GM19193 (cell line): ENCODE results near the gene NFKBIE.

Source experiments
- POLR2A ChIP-seq: IDR thresholded peaks from 4 replicates; pipeline ENCODE4 v1.6.1; 2011; ENCODE audit not compliant: insufficient read depth, insufficient read length; ENCODE audit errors: extremely low read depth

Gene NFKBIE

GRCh38 chr6:44301782-44302564 is 36.6 kb upstream of the NFKBIE start:
- no peak for TF ChIP-seq POLR2A

- TF ChIP-seq POLR2A, result no peak
Observed at GRCh38 chr6:44301106-44301505, 35.8 kb upstream of the NFKBIE start.

DNA sequence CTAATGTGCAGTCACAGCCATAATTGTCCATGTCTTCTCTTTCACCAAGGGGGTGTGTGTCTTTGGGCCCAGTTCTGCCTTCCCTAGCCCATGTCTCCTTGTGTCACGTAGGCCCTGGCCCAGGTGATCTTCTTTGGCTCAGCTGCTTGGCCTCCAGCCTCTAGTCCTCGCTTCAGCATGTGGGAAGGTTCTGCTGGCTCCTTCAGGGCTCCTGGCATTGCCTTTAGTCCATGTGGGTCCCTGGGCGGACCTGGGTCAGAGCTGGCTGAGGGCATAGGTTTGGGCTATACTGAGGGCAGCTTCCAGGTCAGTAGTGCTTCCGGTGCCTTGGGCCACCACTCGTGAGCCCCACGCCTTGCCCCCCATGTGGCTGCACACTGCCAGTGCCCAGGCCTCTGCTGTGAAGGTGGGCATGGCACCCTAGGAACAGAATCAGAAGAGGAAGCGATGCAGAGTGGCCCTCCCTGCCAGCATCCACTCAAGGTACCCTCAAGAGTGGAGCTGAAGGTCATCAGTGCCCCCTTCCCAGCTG is 35.0 kb upstream of the NFKBIE start:
- TF ChIP-seq POLR2A, result no peak

DNA sequence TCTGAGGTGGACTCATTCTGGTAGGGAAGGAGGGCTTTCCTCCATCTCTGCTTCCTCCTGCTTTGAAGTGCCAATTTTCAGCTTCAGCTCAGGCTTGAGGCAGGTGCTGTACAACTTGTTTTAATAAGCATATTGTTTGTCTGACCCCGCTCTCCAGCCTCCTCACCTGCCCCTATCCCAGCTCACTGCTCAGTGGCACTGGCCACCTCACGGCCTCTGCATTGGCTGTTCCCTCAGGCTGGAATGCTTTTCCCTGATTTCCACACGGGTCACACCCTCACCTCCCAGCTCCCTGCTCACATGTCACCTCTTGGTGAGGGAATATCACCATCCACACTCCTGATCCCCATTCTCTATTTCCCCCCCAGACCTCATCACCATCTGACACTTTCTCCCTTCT is 33.5 kb upstream of the NFKBIE start:
- no peak for TF ChIP-seq POLR2A

GRCh38 chr6:44298055-44298803 is 32.9 kb upstream of the NFKBIE start:
- no peak for TF ChIP-seq POLR2A

DNA sequence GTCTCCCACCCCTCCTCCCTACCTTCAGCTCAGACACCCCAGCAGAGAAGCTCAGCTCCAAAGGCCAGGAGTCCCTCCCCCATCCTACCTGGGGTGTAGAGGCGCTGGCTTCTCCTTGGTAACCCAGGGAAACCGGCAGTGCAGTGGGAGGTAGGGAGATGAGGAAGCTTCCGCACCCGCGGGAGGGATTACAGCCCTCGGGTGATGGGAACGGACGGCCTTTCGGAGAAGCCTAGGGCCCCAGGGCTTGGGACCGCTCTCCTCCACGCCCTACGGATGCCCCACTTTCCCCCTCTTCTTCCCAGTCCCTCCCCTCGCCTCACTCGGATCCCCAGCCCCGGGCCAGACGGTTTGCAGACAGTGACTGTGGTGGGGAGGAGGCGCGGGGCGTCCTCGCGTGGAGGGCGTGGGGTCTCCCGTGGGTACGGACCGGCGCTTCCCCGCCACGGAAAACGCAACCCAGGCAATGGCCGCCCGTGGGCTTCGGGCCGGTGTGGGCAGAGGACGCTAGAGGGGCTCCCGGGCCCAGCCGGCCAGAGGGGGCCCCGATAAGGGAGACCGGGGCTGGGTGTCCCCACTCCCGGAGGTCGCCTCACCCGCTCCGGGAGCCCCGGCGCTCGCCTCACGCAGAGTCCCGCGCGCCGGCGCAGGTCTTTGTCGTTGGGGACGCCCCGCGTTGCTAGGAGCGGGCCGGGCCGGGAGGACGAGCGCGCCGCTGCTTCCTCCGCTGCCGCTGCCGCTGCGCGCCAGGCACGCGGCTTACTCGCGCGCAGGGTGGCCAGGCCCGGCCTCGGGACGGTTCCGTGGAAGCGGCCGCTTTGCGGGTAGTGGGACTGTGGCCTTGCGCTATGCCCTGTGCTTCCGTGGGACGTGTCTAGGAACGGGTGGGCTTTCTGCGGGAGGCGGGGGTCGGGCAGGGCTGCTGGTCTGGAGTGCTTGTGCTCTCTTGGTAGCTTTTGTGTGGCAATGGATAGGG is 32.0 kb upstream of the NFKBIE start:
- TF ChIP-seq POLR2A, result peak; percentile 26

- no peak for TF ChIP-seq POLR2A
Observed at GRCh38 chr6:44294832-44295791, 29.8 kb upstream of the NFKBIE start.

DNA sequence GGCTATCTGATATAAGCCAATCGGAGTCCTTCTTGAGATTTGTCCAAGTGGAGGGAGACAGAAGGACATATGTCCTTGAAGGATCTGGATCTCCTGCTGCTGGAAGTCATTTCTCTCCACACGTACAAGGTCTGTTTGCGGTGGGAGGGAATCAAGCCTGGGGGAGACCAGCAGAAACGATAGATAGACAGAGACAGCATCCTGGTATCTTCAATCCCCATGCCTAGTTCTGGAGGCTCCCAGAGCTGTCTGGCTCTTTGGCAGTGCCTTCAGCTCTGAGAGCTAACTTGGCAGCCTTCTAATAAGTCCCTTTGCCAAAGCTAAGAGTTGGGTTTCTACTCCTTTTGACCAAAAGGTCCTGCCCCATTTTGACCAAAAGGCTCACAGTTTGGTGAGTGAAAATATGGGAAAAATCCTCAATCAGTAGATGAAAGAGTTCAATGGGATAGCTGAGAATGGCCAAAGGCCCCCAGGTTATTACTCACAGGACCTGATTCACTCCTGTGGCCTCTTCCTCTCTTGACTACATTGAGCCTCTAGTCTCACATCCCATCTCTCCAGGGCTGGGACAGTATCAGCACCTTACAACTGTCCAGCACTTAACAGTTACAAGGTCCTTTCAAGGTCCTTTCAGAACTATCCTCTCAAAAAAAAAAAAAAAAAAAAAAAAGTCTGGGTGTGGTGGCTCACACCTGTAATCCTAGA is 27.5 kb upstream of the NFKBIE start:
- no peak for TF ChIP-seq POLR2A

DNA sequence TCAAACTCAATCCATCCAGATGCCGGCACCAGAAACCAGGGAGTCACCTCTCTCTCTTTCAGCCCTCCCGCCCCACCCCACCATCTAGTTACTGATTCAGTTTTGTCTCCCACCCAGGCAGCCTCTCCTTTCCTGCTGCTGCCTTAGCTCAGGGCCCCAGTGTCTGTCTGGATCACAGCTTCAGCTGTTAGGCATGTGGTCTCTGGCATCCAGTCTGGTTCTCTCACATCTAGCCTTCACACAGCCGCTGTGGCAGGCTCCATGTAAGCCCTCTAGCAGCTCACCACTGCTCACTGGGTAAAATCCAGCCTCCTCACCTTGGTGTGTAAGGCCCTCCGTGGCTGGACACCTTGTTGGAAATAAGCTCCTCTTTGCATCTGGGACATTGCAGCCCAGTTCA is 26.5 kb upstream of the NFKBIE start:
- TF ChIP-seq POLR2A, result no peak

- TF ChIP-seq POLR2A, result no peak
Observed at GRCh38 chr6:44289726-44290260, 24.4 kb upstream of the NFKBIE start.

DNA sequence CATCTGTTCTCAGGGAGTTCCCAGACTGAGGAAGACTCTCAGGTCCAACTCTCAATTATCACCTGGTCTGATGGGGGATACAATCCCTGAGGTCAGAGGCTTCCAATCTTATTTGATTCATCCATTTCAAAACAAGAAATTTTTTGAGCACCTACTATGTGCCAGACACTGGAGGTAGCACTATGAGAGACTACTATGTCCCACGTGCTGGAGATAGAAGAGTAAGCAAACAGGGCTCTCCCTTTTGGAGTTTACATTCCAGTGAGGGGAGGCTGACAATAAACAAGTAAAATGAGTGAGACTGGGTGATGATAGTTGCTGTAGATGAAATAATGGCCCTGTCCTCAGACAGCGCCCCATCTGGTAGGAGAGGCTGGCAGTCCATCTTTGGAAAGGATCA is 21.4 kb upstream of the NFKBIE start:
- no peak for TF ChIP-seq POLR2A

GRCh38 chr6:44286285-44286565 is 20.9 kb upstream of the NFKBIE start:
- no peak for TF ChIP-seq POLR2A

- TF ChIP-seq POLR2A, result no peak
Observed at GRCh38 chr6:44285552-44286284, 20.4 kb upstream of the NFKBIE start.

DNA sequence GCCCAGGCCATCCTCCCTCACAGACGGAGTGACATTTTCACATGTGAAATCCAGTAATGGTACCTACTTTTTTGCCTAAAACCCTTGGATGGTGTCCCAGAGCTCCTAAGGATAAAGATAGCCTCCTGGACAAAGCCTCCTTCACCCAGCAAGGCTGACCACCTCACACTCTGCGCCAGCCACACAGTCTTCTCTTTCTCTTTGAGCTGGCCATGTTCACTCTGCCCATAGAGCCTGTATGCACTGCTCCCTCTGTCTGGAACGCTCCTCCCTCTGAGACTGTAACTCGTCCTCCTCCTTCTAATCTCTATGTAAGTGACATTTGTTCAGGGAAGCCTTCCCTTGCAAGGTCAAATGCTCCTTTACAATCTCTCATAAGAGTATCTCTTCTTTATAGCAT is 19.5 kb upstream of the NFKBIE start:
- TF ChIP-seq POLR2A, result no peak
